Endothelial cell of umbilical vein (primary cell): ENCODE results near the gene ABCC4. TPM values are rescaled to one million over a fixed set of nuclear protein-coding genes. Genes with fewer than 3 reads are reported as not detected.

Source experiments
- BruUV-seq: library from RNA; stranded (reverse); fragments of 400-500 nt; replicated peaks from 2 replicates; lab custom pipeline; 2021; lab: Mats Ljungman, UMichigan
- CTCF ChIA-PET: fragments of 300-600, 350-600 bp; sonication (Branson Sonifier 250); formaldehyde crosslinking; loops from one replicate; lab custom pipeline; 2021; ENCODE audit warnings: antibody characterized with exemption, inconsistent platforms; lab: Charles Lee
- POLR2A ChIA-PET: fragments of 300-600, 350-600 bp; sonication (Branson Sonifier 250); formaldehyde crosslinking; loops from one replicate; lab custom pipeline; 2021; ENCODE audit warnings: antibody characterized with exemption, inconsistent platforms; lab: Charles Lee
- DNase-seq: peaks from one replicate; pipeline ENCODE4 v3.0.0-alpha.2; 2011; ENCODE audit warnings: low read depth, low spot score
- FAIRE-seq: peaks from 2 replicates; lab custom pipeline; 2011; peaks lifted over from hg19 to GRCh38; lab: Jason Lieb, UNC
- H2AFZ ChIP-seq: 2 replicates; pipeline ENCODE4 v1.6.0; 2012; ENCODE audit warnings: low read depth, low read length, control low read depth, inconsistent platforms
- H3K27ac ChIP-seq: 2 replicates; pipeline ENCODE4 v1.5.1; 2011; ENCODE audit warnings: low read depth, mild to moderate bottlenecking, control low read depth, low read length, moderate library complexity; ENCODE audit not compliant: insufficient read depth
- H3K27me3 ChIP-seq, 2 experiments: 2 replicates each; pipeline versions ENCODE4 v1.6.0 to v1.6.1; 2011; ENCODE audit warnings: low read length in 2 of 2, mixed read lengths in 1 of 2; ENCODE audit not compliant: control insufficient read depth in 2 of 2, insufficient read depth in 2 of 2
- H3K36me3 ChIP-seq, 2 experiments: 2 replicates in 1 of 2; 3 replicates in 1 of 2; pipeline ENCODE4 v1.5.1; 2011; ENCODE audit warnings: low read length in 2 of 2, mild to moderate bottlenecking in 1 of 2, moderate library complexity in 1 of 2; ENCODE audit not compliant: control insufficient read depth in 2 of 2, insufficient read depth in 2 of 2; ENCODE audit errors: extremely low read depth in 1 of 2
- H3K4me1 ChIP-seq: 3 replicates; pipeline ENCODE4 v1.5.1; 2011; ENCODE audit warnings: mild to moderate bottlenecking, low read length; ENCODE audit not compliant: control insufficient read depth, insufficient read depth; ENCODE audit errors: extremely low read depth
- H3K4me2 ChIP-seq: 2 replicates; pipeline ENCODE4 v1.6.1; 2011; ENCODE audit warnings: low read length, control low read depth, mixed read lengths; ENCODE audit not compliant: insufficient read depth
- H3K4me3 ChIP-seq, 3 experiments: fragments of 200-600 bp in 1 of 3; sonication (generic), shearing (Covaris generic) in 1 of 3; replicated peaks in 1 of 3; 2 replicates each; pipeline ENCODE4 v1.5.1; 2011 to 2016; ENCODE audit warnings: control low read depth in 3 of 3, low read length in 3 of 3, mild to moderate bottlenecking in 2 of 3, inconsistent platforms in 1 of 3, low read depth in 1 of 3, moderate library complexity in 1 of 3; ENCODE audit not compliant: insufficient read depth in 1 of 3
- H3K79me2 ChIP-seq: 2 replicates; pipeline ENCODE4 v1.6.0; 2012; ENCODE audit warnings: low read length, inconsistent platforms; ENCODE audit not compliant: control insufficient read depth, insufficient read depth
- H3K9ac ChIP-seq: replicated peaks from 2 replicates; pipeline ENCODE3; 2011; ENCODE audit warnings: low read length, control low read depth; ENCODE audit not compliant: insufficient read depth; ENCODE audit errors: extremely low read depth
- H3K9me1 ChIP-seq: replicated peaks from 3 replicates; pipeline ENCODE4 v1.6.0; 2011; ENCODE audit warnings: mild to moderate bottlenecking, low read length; ENCODE audit not compliant: control insufficient read depth, insufficient read depth; ENCODE audit errors: extremely low read depth
- H3K9me3 ChIP-seq: replicated peaks from 2 replicates; pipeline ENCODE4 v1.5.1; 2012; ENCODE audit warnings: low read length, inconsistent platforms; ENCODE audit not compliant: control insufficient read depth, insufficient read depth
- H4K20me1 ChIP-seq: replicated peaks from 2 replicates; pipeline ENCODE3; 2011; ENCODE audit warnings: mild to moderate bottlenecking, low read length; ENCODE audit not compliant: control insufficient read depth, insufficient read depth; ENCODE audit errors: extremely low read depth
- EZH2 ChIP-seq: IDR thresholded peaks from 2 replicates; pipeline ENCODE4 v1.6.1; 2012; ENCODE audit warnings: borderline replicate concordance, low read depth, mild to moderate bottlenecking, moderate library complexity, low read length, inconsistent platforms; ENCODE audit not compliant: severe bottlenecking
- FOS ChIP-seq: IDR thresholded peaks from 2 replicates; pipeline ENCODE4 v1.6.1; 2011; ENCODE audit warnings: mild to moderate bottlenecking, low read length, moderate library complexity, borderline replicate concordance; ENCODE audit not compliant: insufficient read depth
- GATA2 ChIP-seq: IDR thresholded peaks from 2 replicates; pipeline ENCODE4 v1.7.0; 2011; ENCODE audit warnings: low read depth, mild to moderate bottlenecking, moderate library complexity, mixed read lengths, low read length; ENCODE audit not compliant: insufficient read length, insufficient read depth
- JUN ChIP-seq: IDR thresholded peaks from 2 replicates; pipeline ENCODE4 v1.6.1; 2011; ENCODE audit warnings: borderline replicate concordance, low read depth; ENCODE audit not compliant: insufficient read length, insufficient read depth
- MYC ChIP-seq: IDR thresholded peaks from one replicate; pipeline ENCODE4 v1.6.1; 2011; ENCODE audit warnings: mild to moderate bottlenecking, low read depth, low read length
- POLR2A ChIP-seq: IDR thresholded peaks from 2 replicates; pipeline ENCODE4 v1.6.1; 2012; ENCODE audit warnings: low read depth, mild to moderate bottlenecking, control low read depth, low read length
- POLR2AphosphoS5 ChIP-seq: IDR thresholded peaks from 2 replicates; pipeline ENCODE4 v1.6.1; 2012; ENCODE audit warnings: low read depth, mild to moderate bottlenecking, control low read depth, low read length, moderate library complexity; ENCODE audit not compliant: insufficient read depth
- dilution Hi-C: fragments of 300-500 bp; cut with MboI; formaldehyde crosslinking; loops from one replicate; pipeline ENCODE4 v1.15.0; 2019; ENCODE audit warnings: low sequenced_read_pairs; ENCODE audit not compliant: extremely low pct_ligation_motif_present
- intact Hi-C: fragments of 100-400 bp; cut with micrococcal nuclease; formaldehyde crosslinking; loops from one replicate; pipeline ENCODE4 v1.10.0; 2022
- polyA plus RNA-seq, 4 experiments: library from polyadenylated mRNA; depleted of rRNA in 3 of 4; stranded (reverse) in 3 of 4; unstranded in 1 of 4; fragments of >200 nt; gene quantifications; 2 replicates each; pipeline versions ENCODE4 v1.2.1 to v1.2.3, GENCODE V29; 2011 to 2012; ENCODE audit warnings: missing spikeins in 1 of 4
- total RNA-seq: library from RNA; stranded (reverse); gene quantifications from 2 replicates; pipeline ENCODE4 v1.2.3, GENCODE V29; 2021
- TF ChIP-seq, protein P1 (sequence below): IDR thresholded peaks from 2 replicates; pipeline ENCODE4 v1.6.1; 2011; ENCODE audit not compliant: insufficient read depth, insufficient read length
- TF ChIP-seq, protein P2 (sequence below), 2 donors: IDR thresholded peaks; 1 replicate in 1 of 2; 2 replicates in 1 of 2; pipeline ENCODE4 v1.5.1; 2011; ENCODE audit warnings: low read length in 2 of 2, mild to moderate bottlenecking in 2 of 2, moderate library complexity in 2 of 2, control low read depth in 1 of 2, inconsistent platforms in 1 of 2, low read depth in 1 of 2; ENCODE audit not compliant: insufficient read depth in 1 of 2; ENCODE audit errors: extremely low read depth in 1 of 2

Gene ABCC4
- total and polyA plus RNA-seq, 2 donors (not counting 3 experiments of a cell fraction or from before 2014, with no cell fraction given), result 9.2 to 15.9 TPM

DNA sequence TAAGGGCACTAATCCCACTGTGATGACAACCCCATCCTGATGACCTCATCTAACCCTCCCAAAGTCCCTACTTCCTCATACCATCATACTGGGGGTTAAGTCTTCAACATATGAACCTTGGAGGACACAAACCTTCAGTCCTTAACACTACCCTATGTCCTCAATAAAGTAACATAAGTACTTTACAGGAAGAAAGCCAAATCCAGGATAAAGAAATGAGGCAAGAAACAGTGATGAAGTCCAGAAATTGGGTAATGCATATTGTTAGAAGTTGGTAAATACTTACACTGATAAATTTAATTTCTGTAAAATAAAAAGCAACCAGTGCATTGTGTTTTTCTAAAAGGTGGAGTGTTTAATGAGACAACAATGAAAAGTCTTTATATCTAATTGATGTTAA lies 304.1 kb downstream of the ABCC4 start:
- Histone ChIP-seq H4K20me1 (no peaks in the 10 kb centered on the region), H3K4me1 (peaks cover 11% of the 10 kb centered on the region), H3K79me2 (no peaks in the 10 kb centered on the region), H3K4me3 (no peak overlapping the region), H3K9me3 (no peaks in the 10 kb centered on the region), H3K27me3 (peaks cover 15 to 20% of the 10 kb centered on the region in 2 experiments), H3K4me2 (no peak overlapping the region), H2AFZ (no peak overlapping the region), H3K9me1 (no peaks in the 10 kb centered on the region), H3K27ac (no peak overlapping the region), H3K36me3 (no peaks in the 10 kb centered on the region), H3K9ac (no peak overlapping the region)
- ChIA-PET POLR2A (no interaction called here), CTCF (no interaction called here)
- dilution Hi-C loops (no loop called here), intact Hi-C loops (no loop called here)
- DNase-seq (no peak), FAIRE-seq (no peak)
- BruUV-seq, result no TSS peak
- no peak for TF ChIP-seq POLR2A
- no peak for TF ChIP-seq JUN
- TF ChIP-seq POLR2AphosphoS5, result no peak
- TF ChIP-seq GATA2, result no peak
- TF ChIP-seq, protein P1, sequence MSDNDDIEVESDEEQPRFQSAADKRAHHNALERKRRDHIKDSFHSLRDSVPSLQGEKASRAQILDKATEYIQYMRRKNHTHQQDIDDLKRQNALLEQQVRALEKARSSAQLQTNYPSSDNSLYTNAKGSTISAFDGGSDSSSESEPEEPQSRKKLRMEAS, result no peak
- TF ChIP-seq, protein P2, sequence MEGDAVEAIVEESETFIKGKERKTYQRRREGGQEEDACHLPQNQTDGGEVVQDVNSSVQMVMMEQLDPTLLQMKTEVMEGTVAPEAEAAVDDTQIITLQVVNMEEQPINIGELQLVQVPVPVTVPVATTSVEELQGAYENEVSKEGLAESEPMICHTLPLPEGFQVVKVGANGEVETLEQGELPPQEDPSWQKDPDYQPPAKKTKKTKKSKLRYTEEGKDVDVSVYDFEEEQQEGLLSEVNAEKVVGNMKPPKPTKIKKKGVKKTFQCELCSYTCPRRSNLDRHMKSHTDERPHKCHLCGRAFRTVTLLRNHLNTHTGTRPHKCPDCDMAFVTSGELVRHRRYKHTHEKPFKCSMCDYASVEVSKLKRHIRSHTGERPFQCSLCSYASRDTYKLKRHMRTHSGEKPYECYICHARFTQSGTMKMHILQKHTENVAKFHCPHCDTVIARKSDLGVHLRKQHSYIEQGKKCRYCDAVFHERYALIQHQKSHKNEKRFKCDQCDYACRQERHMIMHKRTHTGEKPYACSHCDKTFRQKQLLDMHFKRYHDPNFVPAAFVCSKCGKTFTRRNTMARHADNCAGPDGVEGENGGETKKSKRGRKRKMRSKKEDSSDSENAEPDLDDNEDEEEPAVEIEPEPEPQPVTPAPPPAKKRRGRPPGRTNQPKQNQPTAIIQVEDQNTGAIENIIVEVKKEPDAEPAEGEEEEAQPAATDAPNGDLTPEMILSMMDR (IDR thresholded peaks at IDR 0.05; ENCODE audit: extremely low read depth in 1 of 2, insufficient read depth in 1 of 2, low read depth in 1 of 2, low read length in 2 of 2), result no peak
- TF ChIP-seq MYC, result no peak
- no peak for TF ChIP-seq EZH2
- no peak for TF ChIP-seq FOS
